Jurkat, Clone E6-1 (cell line): ENCODE measurements around the gene FUT7.
"Not testable (repeated sequence)": the region's sequence is repeated elsewhere in the genome, so short reads cannot be mapped to it uniquely, and the experiment has no call there.

Source experiments
- DNase-seq: peaks from one replicate; pipeline ENCODE4 v3.0.0-alpha.2; 2011; ENCODE audit warnings: low read depth, low spot score
- H3K4me3 ChIP-seq: 2 replicates; pipeline ENCODE4 v1.5.1; 2011; ENCODE audit warnings: mild to moderate bottlenecking, low read length, control low read depth, moderate library complexity

Gene FUT7

GRCh38 chr9:137037483-137037882 lies 5.6 kb upstream of the FUT7 start:
- DNase-seq = no peak
- no peak overlapping the region for H3K4me3 ChIP-seq

DNA sequence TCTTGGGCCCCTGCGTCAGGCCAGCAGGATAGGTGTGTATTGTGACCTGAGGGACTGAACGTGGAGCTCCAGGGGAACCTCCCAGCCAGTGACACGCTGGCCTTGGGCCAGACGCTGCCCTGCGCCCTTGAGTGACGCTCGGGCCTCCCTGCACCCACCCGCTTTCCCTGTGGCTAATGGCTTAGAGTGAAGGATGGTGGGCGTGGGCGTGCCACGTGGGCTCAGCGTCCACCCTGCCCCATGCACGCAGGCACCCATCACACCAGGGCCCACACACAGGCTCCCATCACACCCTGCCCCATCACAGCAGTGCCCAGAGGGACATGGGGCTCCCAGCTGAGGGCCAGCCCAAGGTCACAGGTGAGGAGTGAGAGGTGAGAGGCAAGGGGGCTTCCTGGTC lies 5.1 kb upstream of the FUT7 start:
- DNase-seq = no peak

GRCh38 chr9:137035937-137036336 lies 4.0 kb upstream of the FUT7 start:
- DNase-seq = no peak
- no peak overlapping the region for H3K4me3 ChIP-seq

More for the DNA sequence above, 5.1 kb upstream of the FUT7 start:
- no peak overlapping the region for H3K4me3 ChIP-seq

DNA sequence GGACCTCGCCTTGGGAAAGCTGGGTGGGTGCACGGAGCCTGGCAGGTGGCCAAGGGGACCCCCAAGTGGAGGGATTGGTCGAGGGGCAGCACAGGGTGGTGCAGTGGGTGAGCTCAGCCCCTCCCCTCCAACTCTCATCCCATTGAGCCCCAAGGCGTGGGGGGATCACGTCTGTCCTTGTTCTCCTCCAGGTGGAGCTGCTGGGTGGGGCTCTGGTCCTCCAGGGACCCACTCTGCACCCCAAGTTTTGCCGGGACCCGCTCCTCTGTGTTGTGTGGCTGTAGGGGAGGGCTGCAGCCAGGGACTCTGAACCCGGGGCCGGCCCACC lies 3.6 kb upstream of the FUT7 start:
- no peak overlapping the region for H3K4me3 ChIP-seq
- DNase-seq = no peak

- DNase-seq = peak; percentile 78
- 0 out of 2 replicates have a peak overlapping the region, but pooled peaks have one; percentile 5 for H3K4me3 ChIP-seq
These were observed 3.0 kb upstream of the FUT7 start for GRCh38 chr9:137034709-137035506.

GRCh38 chr9:137034039-137034708 lies 2.3 kb upstream of the FUT7 start:
- H3K4me3 ChIP-seq = no peak overlapping the region
- DNase-seq = no peak

DNA sequence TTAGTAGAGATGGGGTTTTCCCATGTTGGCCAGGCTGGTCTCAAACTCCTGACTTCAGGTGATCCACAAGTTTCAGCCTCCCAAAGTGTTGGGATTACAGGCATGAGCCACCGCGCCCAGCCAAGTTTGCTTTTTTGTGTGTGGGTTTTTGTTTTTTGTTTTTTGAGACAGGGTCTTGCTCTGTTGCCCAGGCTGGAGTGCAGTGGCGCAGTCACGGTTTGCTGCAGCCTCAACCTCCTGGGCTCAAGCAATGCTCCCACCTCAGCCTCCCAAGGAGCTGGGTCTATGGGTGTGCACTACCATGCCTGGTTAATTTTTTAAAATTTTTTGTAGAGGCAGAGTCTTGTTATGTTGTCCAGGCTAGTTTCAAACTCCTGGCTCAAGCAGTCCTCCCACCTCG lies 1.6 kb upstream of the FUT7 start:
- H3K4me3 ChIP-seq, DNase-seq: not testable (repeated sequence)

DNA sequence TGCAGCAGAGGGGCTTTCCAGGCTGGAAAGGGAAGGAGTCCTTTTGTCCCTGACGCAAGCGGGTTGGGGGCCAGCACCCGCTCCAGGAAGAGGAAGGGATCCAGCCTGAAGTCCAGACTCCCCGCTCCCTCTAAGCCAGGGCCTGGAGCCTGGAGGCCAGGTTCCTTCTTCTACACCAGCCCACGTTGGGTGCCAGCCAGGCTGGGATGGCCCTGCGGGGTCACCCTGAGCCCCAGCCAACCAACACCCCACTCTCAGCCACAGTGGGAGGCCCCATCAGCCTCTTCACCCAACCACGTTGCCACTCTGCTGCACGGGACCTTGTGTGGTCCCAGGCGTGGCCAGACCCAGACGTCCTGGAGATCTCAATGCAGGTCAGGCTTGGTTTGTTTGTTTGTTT lies 970 bp upstream of the FUT7 start:
- DNase-seq = no peak
- H3K4me3 ChIP-seq = no peak overlapping the region

GRCh38 chr9:137030538-137031527 lies 1.1 kb downstream of the FUT7 start:
- DNase-seq = no peak
- no peak overlapping the region for H3K4me3 ChIP-seq

- no peak for DNase-seq
- no peak overlapping the region for H3K4me3 ChIP-seq
These were observed 1.9 kb downstream of the FUT7 start for GRCh38 chr9:137030006-137030405.

DNA sequence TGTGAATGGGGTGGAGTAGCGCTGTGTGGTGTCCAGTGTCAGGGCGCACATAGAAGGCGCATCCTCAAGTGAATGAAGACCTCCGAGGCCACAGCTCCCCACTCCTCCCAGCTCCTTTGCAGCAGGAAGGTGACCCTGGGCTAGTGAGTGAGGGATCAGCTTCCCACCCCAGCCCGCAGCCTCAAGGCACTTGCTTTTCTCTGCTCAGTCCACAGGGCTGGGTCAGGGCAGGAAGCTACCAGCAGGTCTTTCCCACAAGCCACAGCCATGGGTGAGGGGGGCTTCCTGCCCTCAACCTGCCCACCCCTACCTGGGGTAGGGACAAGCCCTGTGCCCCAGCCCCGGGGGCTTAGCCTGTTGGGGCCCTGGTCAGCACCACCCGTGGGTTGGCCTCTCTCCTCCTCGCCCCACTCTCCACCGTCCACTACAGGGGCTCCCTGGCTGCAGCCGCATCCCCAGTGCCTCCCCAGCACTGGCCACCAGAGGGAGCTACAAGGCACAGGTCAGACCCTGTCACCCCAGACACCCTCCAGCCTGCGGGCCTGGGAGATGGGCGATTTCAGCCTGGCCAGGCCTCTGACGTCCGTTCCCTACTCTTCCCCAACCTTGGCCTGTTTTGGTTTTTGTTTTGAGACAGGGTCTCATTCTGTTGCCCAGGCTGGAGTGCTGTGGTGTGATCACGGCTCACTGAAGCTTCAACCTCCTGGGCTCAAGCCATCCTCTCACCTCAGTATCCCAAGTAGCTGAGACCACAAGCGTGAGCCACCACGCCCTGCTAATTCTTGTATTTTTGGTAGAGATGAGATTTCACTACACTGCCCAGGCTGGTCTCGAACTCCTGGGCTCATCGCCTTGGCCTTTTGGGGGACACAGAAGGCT lies 2.6 kb downstream of the FUT7 start:
- no peak for DNase-seq
- peak overlapping the region; percentile 49; the same call in 1 of the 2 replicates for H3K4me3 ChIP-seq

- DNase-seq = no peak
- H3K4me3 ChIP-seq = peak overlapping the region; percentile 49
These were observed 3.4 kb downstream of the FUT7 start for GRCh38 chr9:137028263-137029057.

DNA sequence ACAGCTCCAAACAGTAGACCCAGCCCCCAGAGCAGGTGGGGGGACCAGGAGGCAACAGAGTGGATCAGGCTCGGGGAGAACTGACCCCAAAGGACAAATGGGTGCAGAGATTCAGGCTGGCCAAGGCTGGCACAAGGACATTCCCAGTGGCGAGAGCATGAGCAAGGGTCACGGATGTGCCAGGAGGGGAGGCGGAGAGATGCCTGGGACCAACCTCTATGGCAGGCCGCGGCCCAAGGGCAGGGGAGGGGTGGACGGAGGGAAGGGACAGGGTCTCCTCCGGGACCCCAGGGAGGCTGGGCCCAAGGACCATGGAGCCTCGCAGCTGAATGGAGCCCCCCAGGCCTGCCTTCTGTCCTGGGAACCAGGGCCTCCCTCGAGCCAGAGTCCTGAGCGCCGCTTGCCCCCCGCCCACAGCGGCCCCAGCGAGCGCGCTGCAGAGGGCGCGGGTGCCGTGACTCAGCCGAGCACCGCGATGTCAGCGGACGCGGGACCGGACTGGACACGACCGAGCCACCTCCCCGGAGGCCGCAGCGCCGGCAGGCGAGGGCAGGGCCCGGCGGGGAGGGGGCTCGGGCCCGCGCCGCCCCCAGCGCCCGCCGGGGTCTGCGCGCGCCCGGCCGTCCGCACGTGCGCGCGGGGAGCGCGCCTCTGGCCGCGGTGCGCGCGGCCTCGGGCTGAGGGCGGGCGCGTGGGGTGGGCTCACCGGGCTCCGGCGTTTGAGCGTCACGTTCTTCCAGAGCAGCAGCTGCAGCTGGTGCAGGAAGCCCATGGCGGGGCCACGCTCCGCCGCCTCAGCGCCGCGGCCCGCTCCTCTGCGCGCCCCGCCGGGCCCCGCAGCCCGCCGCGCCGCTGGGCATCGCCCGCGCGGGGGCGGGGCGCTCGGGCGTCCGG lies 4.3 kb downstream of the FUT7 start, which contains the start of gene ABCA2:
ABCA2 (minus strand) TSS at position 869 of the 894 bp plus-strand sequence; CDS start at position 772, 97 bp downstream.
- DNase-seq = no peak
- H3K4me3 ChIP-seq = peak within 1 kb of the TSS; percentile 49

DNA sequence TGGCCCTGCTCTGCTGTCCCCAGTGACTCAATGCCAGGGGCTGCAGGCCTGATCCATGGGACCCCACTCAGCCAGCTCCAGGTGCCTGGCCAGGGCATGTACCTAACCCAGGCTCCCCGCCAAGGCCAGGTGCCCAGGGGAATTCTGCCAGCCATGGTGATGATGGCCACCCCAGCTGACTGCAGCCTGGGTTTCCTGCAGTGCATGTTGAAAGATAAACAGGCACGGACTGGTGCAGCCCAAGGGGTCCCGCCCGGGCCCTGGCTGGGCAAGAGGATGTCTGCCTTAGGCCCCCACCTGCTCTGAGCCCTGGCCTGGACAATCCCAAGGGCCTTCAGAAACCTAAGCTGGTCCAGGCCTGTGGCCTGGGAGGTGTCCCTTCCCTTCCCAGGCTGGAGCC lies 5.1 kb downstream of the FUT7 start:
- DNase-seq = no peak
- no peak overlapping the region for H3K4me3 ChIP-seq

- no peak for DNase-seq
- H3K4me3 ChIP-seq = no peak overlapping the region
These were observed 5.5 kb downstream of the FUT7 start for GRCh38 chr9:137026384-137026783.

DNA sequence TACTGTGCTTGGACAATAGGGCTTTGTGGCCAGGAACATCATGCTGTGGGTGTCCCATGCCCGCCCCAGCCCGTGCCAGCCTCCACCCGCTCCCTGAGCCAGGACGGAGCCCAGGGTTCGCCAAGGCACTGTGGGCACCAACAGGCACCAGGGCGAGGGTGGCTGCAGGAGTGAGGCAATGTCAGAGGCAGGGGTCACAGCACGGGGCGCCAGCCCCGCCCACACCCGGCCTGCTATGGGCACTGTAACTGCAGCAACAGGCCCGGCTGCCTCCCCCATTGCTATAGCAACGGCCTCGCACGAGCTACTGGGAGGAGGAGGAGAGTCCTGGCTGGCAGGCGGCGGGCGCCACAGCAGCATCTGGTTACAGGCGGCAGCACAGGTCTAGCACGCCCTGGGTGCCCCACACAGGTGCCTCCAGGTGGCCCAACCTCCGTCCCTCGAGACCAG lies 6.3 kb downstream of the FUT7 start:
- DNase-seq = no peak
- no peak overlapping the region for H3K4me3 ChIP-seq

GRCh38 chr9:137023583-137023991 lies 8.3 kb downstream of the FUT7 start:
- no peak for DNase-seq
- no peak overlapping the region for H3K4me3 ChIP-seq
